HepG2 (cell line): Measurements from ENCODE around the gene GPATCH3. TPM values are rescaled to one million over a fixed set of nuclear protein-coding genes. Genes with fewer than 3 reads are reported as not detected.

Experiments used
- ARID3A ChIP-seq: IDR thresholded peaks from 2 replicates; pipeline ENCODE4 v1.6.1; 2012; ENCODE audit warnings: low read depth, low read length, improper control_type of control experiment
- CBX5 ChIP-seq: sonication (generic); formaldehyde crosslinking; IDR thresholded peaks from 2 replicates; pipeline ENCODE4 v1.4.0; 2020; ENCODE audit warnings: missing genetic modification reagents, borderline replicate concordance
- CSRNP1 ChIP-seq: sonication (generic); formaldehyde crosslinking; IDR thresholded peaks from 2 replicates; pipeline ENCODE4 v1.8.1; 2023; ENCODE audit warnings: mild to moderate bottlenecking, missing genetic modification reagents
- FOSL2 ChIP-seq: sonication (generic); formaldehyde crosslinking; IDR thresholded peaks from 2 replicates; pipeline ENCODE4 v1.4.0; 2020; ENCODE audit warnings: missing genetic modification reagents
- GLMP ChIP-seq: sonication (generic); formaldehyde crosslinking; IDR thresholded peaks from 2 replicates; pipeline ENCODE4 v1.9.0; 2021; ENCODE audit warnings: missing genetic modification reagents, mild to moderate bottlenecking, borderline replicate concordance
- POLR2G ChIP-seq: fragments of 200-400 bp; formaldehyde crosslinking; IDR thresholded peaks from 2 replicates; pipeline ENCODE4 v1.6.1; 2018; ENCODE audit warnings: mild to moderate bottlenecking, low read depth, low read length, moderate library complexity
- SMARCC2 ChIP-seq: fragments of 450-650 bp; IDR thresholded peaks from 2 replicates; pipeline ENCODE4 v1.6.1; 2017; ENCODE audit warnings: antibody characterized with exemption, mild to moderate bottlenecking
- ZNF138 ChIP-seq: sonication (generic); formaldehyde crosslinking; IDR thresholded peaks from 2 replicates; pipeline ENCODE4 v1.5.0; 2020; ENCODE audit warnings: mild to moderate bottlenecking, low read depth, missing genetic modification reagents
- ZNF224 ChIP-seq: sonication (generic); formaldehyde crosslinking; IDR thresholded peaks from 2 replicates; pipeline ENCODE4 v1.5.0; 2020; ENCODE audit warnings: mild to moderate bottlenecking, missing genetic modification reagents
- ZNF713 ChIP-seq: sonication (generic); formaldehyde crosslinking; IDR thresholded peaks from 2 replicates; pipeline ENCODE4 v1.4.0; 2020; ENCODE audit warnings: mild to moderate bottlenecking, missing genetic modification reagents
- polyA plus RNA-seq, 8 experiments: library from polyadenylated mRNA; depleted of rRNA in 3 of 8; stranded (reverse) in 7 of 8; unstranded in 1 of 8; fragments of >200 nt; fragmentation: Illumina TruSeq in 4 of 8; extraction: Trizol in 4 of 8; gene quantifications; 2 replicates each; pipeline versions ENCODE4 v1.2.1 to v1.2.3, GENCODE V29; 2011 to 2016; ENCODE audit warnings: low read depth in 4 of 8, missing spikeins in 1 of 8, mixed read lengths in 1 of 8; ENCODE audit not compliant: insufficient read depth in 1 of 8
- total RNA-seq, 5 experiments: library from RNA; depleted of rRNA; stranded (reverse); fragments of >200 nt; fragmentation: Illumina TruSeq; extraction: Trizol; gene quantifications; 2 replicates each; pipeline ENCODE4 v1.2.3, GENCODE V29; 2016; ENCODE audit warnings: low read depth in 1 of 5
- TF ChIP-seq, protein P1 (sequence below): sonication (generic); formaldehyde crosslinking; IDR thresholded peaks from 2 replicates; pipeline ENCODE4 v1.4.0; 2020; ENCODE audit warnings: missing genetic modification reagents
- TF ChIP-seq, protein P2 (sequence below), 2 experiments: fragments of 450-650 bp in 1 of 2; sonication (generic) in 1 of 2; formaldehyde crosslinking in 1 of 2; IDR thresholded peaks; 2 replicates each; pipeline versions ENCODE4 v1.6.1 to v1.8.0; 2016 to 2022; ENCODE audit warnings: antibody characterized with exemption in 1 of 2, mild to moderate bottlenecking in 1 of 2, missing genetic modification reagents in 1 of 2

GPATCH3 gene
- total and polyA plus RNA-seq, 2 of the 13 experiments (the other 11 are each of a cell fraction or from before 2014, with no cell fraction given), result 8.3 to 11.0 TPM

DNA sequence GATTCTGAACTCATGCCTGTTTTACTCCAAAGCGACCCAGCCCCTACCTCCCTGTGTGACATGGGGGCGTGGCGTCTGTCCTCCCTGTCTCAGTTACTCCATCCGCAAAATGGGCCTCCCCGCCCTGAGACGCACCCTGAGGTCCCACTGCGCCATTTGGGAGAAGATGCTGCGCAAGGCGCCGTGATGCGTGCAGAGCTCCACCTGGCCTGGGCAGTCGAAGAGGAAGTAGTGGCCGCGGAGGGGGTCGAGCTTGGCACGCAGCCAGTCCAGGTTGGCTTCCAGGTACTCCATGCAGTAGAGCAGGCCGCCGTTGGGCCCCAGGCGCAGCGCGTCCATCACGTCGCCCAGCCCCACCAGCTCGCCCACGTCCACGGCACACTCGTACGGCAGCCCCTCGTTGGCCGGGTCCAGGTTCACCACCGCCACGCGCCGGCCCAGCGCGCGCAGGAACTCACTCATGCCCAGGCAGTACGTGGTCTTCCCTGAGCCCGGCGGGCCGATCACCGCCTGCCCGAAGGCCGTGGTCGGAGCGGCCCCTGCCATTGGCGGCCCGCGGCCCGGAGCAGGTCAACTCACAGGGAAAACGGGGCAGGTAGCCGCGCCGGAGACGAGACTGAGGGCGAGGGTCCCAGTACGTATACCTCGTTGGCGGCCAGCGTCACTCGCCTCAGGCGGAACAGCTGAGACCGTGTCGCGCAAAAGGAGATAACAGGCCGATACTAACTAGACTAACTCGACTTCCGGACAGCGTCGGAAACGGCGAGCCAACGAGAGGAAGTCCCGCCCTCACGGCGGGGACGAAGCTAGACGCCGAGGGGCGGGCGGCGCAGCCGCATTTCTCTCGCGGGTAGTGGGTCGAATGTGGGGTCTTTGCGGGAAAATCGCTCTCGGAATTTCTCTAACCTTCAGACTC is 10.5 kb downstream of the GPATCH3 start, which contains the start of gene GPN2 (continued):
- TF ChIP-seq ARID3A (no peak), ZNF138 (CRISPR knock-in tag) (peak; percentile 90), CSRNP1 (peak; percentile 92), POLR2G (peak; percentile 95), GLMP (CRISPR knock-in tag) (no peak), SMARCC2 (no peak), ZNF713 (no peak), FOSL2 (no peak; the same call in 1 of the 2 replicates), ZNF224 (peak; percentile 94; the same call in 1 of the 2 replicates), CBX5 (CRISPR knock-in tag) (no peak; the same call in 1 of the 2 replicates)
- TF ChIP-seq, protein P1, sequence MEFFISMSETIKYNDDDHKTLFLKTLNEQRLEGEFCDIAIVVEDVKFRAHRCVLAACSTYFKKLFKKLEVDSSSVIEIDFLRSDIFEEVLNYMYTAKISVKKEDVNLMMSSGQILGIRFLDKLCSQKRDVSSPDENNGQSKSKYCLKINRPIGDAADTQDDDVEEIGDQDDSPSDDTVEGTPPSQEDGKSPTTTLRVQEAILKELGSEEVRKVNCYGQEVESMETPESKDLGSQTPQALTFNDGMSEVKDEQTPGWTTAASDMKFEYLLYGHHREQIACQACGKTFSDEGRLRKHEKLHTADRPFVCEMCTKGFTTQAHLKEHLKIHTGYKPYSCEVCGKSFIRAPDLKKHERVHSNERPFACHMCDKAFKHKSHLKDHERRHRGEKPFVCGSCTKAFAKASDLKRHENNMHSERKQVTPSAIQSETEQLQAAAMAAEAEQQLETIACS (CRISPR knock-in tag), result no peak; the same call in 1 of the 2 replicates
- TF ChIP-seq, protein P2, sequence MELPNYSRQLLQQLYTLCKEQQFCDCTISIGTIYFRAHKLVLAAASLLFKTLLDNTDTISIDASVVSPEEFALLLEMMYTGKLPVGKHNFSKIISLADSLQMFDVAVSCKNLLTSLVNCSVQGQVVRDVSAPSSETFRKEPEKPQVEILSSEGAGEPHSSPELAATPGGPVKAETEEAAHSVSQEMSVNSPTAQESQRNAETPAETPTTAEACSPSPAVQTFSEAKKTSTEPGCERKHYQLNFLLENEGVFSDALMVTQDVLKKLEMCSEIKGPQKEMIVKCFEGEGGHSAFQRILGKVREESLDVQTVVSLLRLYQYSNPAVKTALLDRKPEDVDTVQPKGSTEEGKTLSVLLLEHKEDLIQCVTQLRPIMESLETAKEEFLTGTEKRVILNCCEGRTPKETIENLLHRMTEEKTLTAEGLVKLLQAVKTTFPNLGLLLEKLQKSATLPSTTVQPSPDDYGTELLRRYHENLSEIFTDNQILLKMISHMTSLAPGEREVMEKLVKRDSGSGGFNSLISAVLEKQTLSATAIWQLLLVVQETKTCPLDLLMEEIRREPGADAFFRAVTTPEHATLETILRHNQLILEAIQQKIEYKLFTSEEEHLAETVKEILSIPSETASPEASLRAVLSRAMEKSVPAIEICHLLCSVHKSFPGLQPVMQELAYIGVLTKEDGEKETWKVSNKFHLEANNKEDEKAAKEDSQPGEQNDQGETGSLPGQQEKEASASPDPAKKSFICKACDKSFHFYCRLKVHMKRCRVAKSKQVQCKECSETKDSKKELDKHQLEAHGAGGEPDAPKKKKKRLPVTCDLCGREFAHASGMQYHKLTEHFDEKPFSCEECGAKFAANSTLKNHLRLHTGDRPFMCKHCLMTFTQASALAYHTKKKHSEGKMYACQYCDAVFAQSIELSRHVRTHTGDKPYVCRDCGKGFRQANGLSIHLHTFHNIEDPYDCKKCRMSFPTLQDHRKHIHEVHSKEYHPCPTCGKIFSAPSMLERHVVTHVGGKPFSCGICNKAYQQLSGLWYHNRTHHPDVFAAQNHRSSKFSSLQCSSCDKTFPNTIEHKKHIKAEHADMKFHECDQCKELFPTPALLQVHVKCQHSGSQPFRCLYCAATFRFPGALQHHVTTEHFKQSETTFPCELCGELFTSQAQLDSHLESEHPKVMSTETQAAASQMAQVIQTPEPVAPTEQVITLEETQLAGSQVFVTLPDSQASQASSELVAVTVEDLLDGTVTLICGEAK (IDR thresholded peaks at IDR 0.05), result no peak
- TF ChIP-seq, protein P2 (CRISPR knock-in tag; IDR thresholded peaks at IDR 0.05), result peak; percentile 93
